RWPE1 (cell line): ENCODE measurements around the gene SEC16A.

Experiments
- CTCF ChIA-PET: fragments of 350-600 bp; sonication (Branson Sonifier 250); formaldehyde crosslinking; extraction: SDS; loops from one replicate; lab custom pipeline; 2021; lab: Yijun Ruan, JAX
- POLR2A ChIA-PET: fragments of 400-600 bp; formaldehyde crosslinking; extraction: SDS; loops from one replicate; lab custom pipeline; 2020; ENCODE audit warnings: antibody characterized with exemption; ENCODE audit not compliant: low non-redundant PET; lab: Yijun Ruan, JAX
- DNase-seq: peaks from one replicate; pipeline ENCODE4 v3.0.0; 2012; ENCODE audit warnings: low spot score
- H3K27ac ChIP-seq: fragments of 450-650 bp; 2 replicates; pipeline ENCODE4 v1.5.1; 2017
- TF ChIP-seq, protein P1 (sequence below): fragments of 450-650 bp; conservative IDR thresholded peaks from 2 replicates; pipeline ENCODE4 v1.5.1; 2017; ENCODE audit warnings: low read depth, mild to moderate bottlenecking

Gene SEC16A

GRCh38 chr9:136517012-136517743 lies 34.3 kb upstream of the SEC16A start:
- CTCF ChIA-PET: no interaction called here
- POLR2A ChIA-PET: no interaction called here
- TF ChIP-seq, protein P1, sequence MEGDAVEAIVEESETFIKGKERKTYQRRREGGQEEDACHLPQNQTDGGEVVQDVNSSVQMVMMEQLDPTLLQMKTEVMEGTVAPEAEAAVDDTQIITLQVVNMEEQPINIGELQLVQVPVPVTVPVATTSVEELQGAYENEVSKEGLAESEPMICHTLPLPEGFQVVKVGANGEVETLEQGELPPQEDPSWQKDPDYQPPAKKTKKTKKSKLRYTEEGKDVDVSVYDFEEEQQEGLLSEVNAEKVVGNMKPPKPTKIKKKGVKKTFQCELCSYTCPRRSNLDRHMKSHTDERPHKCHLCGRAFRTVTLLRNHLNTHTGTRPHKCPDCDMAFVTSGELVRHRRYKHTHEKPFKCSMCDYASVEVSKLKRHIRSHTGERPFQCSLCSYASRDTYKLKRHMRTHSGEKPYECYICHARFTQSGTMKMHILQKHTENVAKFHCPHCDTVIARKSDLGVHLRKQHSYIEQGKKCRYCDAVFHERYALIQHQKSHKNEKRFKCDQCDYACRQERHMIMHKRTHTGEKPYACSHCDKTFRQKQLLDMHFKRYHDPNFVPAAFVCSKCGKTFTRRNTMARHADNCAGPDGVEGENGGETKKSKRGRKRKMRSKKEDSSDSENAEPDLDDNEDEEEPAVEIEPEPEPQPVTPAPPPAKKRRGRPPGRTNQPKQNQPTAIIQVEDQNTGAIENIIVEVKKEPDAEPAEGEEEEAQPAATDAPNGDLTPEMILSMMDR: no peak
- H3K27ac ChIP-seq: no peak overlapping the region
- no peak for DNase-seq

DNA sequence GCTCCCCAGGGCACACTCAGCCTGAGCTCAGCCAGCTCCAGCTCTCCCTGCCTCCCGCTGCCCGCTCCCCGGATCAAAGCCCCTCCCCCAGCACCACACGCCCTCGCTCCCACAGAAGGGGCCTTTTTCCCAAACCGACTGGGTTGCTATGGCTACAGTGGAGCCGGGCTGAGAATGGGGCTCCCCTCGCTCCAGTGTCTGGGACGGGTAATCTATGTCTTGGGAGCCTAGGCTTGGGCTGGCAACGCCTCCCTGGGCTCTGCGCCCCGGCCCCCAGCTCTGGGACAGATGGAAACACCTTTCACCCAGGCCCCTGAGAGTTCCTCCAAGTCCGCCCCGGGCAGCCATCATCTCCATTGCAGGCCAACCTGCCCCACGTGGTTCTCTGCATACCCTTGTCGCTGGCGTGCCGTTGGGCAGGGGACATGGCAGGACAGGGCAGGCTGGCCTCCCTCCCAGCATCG lies 33.4 kb upstream of the SEC16A start:
- ChIA-PET POLR2A (interaction anchor here (0.6 kb wide), 1 partner anchor 108 kb away, joined by 3 read pairs; no protein-coding TSS in a partner anchor), CTCF (interaction anchor here (0.6 kb wide), 1 partner anchor 136 kb away, joined by 3 read pairs; no protein-coding TSS in a partner anchor)
- TF ChIP-seq, protein P1: no peak
- H3K27ac ChIP-seq: peak overlapping the region; percentile 40
- DNase-seq: no peak

DNA sequence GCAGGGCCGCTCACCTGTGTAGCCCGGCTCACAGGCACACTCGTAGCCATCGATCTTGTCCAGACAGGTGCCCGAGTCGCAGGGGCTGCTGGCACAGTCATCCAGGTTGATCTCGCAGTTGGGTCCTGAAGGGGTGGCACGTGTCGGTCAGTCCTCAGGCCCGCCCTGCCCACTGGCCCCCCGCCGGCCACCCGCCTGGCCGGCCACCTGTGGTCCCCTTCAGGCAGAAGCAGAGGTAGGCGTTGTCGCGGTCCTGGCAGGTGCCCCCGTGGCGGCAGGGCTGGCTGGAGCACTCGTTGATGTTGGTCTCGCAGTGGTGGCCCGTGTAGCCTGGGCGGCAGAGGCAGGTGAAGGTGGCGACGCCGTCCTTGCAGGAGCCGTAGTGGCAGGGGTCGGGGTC lies 32.4 kb upstream of the SEC16A start:
- POLR2A ChIA-PET: no interaction called here

GRCh38 chr9:136514022-136514714 lies 31.3 kb upstream of the SEC16A start:
- ChIA-PET CTCF (interaction anchor here (0.6 to 1.0 kb wide), 5 partner anchors 14 to 321 kb away, joined by 3 to 6 read pairs (median 4); no protein-coding TSS in a partner anchor), POLR2A (interaction anchor here (0.7 kb wide), 1 partner anchor 26 kb away, joined by 4 read pairs; no protein-coding TSS in a partner anchor)
- peak overlapping the region; percentile 40 for H3K27ac ChIP-seq
- TF ChIP-seq, protein P1: no peak
- no peak for DNase-seq

More for the DNA sequence above, 32.4 kb upstream of the SEC16A start:
- peak overlapping the region; percentile 40 for H3K27ac ChIP-seq
- TF ChIP-seq, protein P1: no peak
- CTCF ChIA-PET: no interaction called here
- DNase-seq: no peak

GRCh38 chr9:136513191-136513590 lies 30.4 kb upstream of the SEC16A start:
- H3K27ac ChIP-seq: peak overlapping the region; percentile 40
- POLR2A ChIA-PET: no interaction called here
- TF ChIP-seq, protein P1: no peak
- no peak for DNase-seq
- CTCF ChIA-PET: interaction anchor here (0.7 to 1.1 kb wide), 4 partner anchors 11 to 153 kb away, joined by 3 to 5 read pairs (median 4); no protein-coding TSS in a partner anchor

DNA sequence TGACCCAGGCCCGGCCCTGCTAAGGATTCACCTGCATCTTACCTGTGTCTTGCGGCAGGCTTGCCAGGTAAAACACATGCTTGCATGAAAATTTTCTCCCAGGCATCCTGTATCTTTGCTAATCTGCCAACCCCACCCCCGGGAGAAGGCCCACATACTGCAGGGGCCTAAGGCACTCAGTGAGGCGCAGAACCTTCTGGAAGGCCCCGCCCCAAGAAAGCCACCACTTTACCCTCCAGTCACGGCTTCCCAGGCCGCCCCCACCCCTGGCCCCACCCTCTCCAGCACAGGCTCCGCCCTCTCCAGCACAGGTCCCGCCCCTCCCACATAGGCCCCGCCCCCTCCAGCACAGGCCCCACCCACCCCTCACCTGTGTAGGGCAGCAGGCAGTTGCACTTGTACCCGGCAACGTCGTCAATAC lies 29.8 kb upstream of the SEC16A start:
- ChIA-PET POLR2A (no interaction called here), CTCF (interaction anchor here (0.9 to 1.1 kb wide), 2 partner anchors 12 to 28 kb away, joined by 4 to 5 read pairs; no protein-coding TSS in a partner anchor)
- TF ChIP-seq, protein P1: no peak
- DNase-seq: peak; percentile 92
- H3K27ac ChIP-seq: peak overlapping the region; percentile 40
